HG02610 (cell line): Measurements from ENCODE around the gene FNDC10.
"Not testable (repeated sequence)": the region's sequence is repeated elsewhere in the genome, so short reads cannot be mapped to it uniquely, and the experiment has no call there.

Experiments used
- ATAC-seq: cut with Tn5 transposase; IDR thresholded peaks from one replicate; pipeline ENCODE4 v1.9.1; 2021; ENCODE audit warnings: mild to moderate bottlenecking, moderate library complexity; ENCODE audit not compliant: unreplicated experiment

The FNDC10 gene

GRCh38 chr1:1599935-1600860, at the start of gene FNDC10:
Gene FNDC10 (minus strand): TSS chr1:1600135. CDS start chr1:1600015, 120 bp downstream.
- ATAC-seq = no peak

GRCh38 chr1:1648265-1648664, 48.3 kb upstream of the FNDC10 start:
- not testable (repeated sequence) for ATAC-seq

- ATAC-seq = not testable (repeated sequence)
These were observed 47.8 kb upstream of the FNDC10 start for GRCh38 chr1:1647567-1648241.

- ATAC-seq = not testable (repeated sequence)
These were observed 46.4 kb upstream of the FNDC10 start for GRCh38 chr1:1646326-1646725.

GRCh38 chr1:1640711-1641461, 41.0 kb upstream of the FNDC10 start:
- ATAC-seq = not testable (repeated sequence)

GRCh38 chr1:1640081-1640480, 40.1 kb upstream of the FNDC10 start:
- not testable (repeated sequence) for ATAC-seq

- not testable (repeated sequence) for ATAC-seq
These were observed 39.4 kb upstream of the FNDC10 start for GRCh38 chr1:1639368-1639767.

- ATAC-seq = not testable (repeated sequence)
These were observed 38.6 kb upstream of the FNDC10 start for GRCh38 chr1:1638528-1638927.

GRCh38 chr1:1637479-1637875, 37.5 kb upstream of the FNDC10 start:
- ATAC-seq = not testable (repeated sequence)

GRCh38 chr1:1636621-1637478, 36.9 kb upstream of the FNDC10 start:
- ATAC-seq = not testable (repeated sequence)

- ATAC-seq = not testable (repeated sequence)
These were observed 34.7 kb upstream of the FNDC10 start for GRCh38 chr1:1634613-1635012.

- not testable (repeated sequence) for ATAC-seq
These were observed 33.5 kb upstream of the FNDC10 start for GRCh38 chr1:1633409-1633808.

- no peak for ATAC-seq
These were observed 32.0 kb upstream of the FNDC10 start, which contains the start of gene MMP23B for GRCh38 chr1:1631782-1632420. Gene MMP23B (plus strand): TSS chr1:1632173. CDS start chr1:1632219, 46 bp downstream.

GRCh38 chr1:1630965-1631781, 31.2 kb upstream of the FNDC10 start:
- no peak for ATAC-seq

- ATAC-seq = peak; percentile 46
These were observed 30.4 kb upstream of the FNDC10 start for GRCh38 chr1:1630191-1630964.

GRCh38 chr1:1629430-1630190, 29.7 kb upstream of the FNDC10 start:
- ATAC-seq = no peak

GRCh38 chr1:1628754-1629429, 29.0 kb upstream of the FNDC10 start:
- no peak for ATAC-seq
